H1 (cell line): ENCODE results near the gene P2RX5. TPM values are rescaled to one million over a fixed set of nuclear protein-coding genes. Genes with fewer than 3 reads are reported as not detected.
A peak's percentile ranks its signal among the peaks of the same experiment; 100 is the strongest.

ENCODE experiments used
- ASH2L ChIP-seq: fragments of 200-600, 300-600 bp; sonication (generic); IDR thresholded peaks from one replicate; pipeline ENCODE4 v1.7.1; 2017; ENCODE audit warnings: low read length
- ATF2 ChIP-seq: IDR thresholded peaks from 2 replicates; pipeline ENCODE4 v1.6.1; 2012; ENCODE audit warnings: low read length, inconsistent platforms
- BACH1 ChIP-seq: IDR thresholded peaks from 2 replicates; pipeline ENCODE4 v1.6.1; 2012; ENCODE audit warnings: low read length, improper control_type of control experiment
- CBX5 ChIP-seq: fragments of 300-800, 300-1000 bp; sonication (generic); IDR thresholded peaks from 2 replicates; pipeline ENCODE4 v1.7.1; 2016; ENCODE audit warnings: antibody characterized with exemption, low read length, low read depth
- CEBPB ChIP-seq: IDR thresholded peaks from 2 replicates; pipeline ENCODE4 v1.6.1; 2012; ENCODE audit warnings: low read depth, low read length
- CHD1 ChIP-seq: IDR thresholded peaks from 2 replicates; pipeline ENCODE4 v1.6.1; 2012; ENCODE audit warnings: low read depth, low read length, improper control_type of control experiment
- CHD2 ChIP-seq: IDR thresholded peaks from 2 replicates; pipeline ENCODE4 v1.6.1; 2012; ENCODE audit warnings: low read length, improper control_type of control experiment
- CTBP2 ChIP-seq: IDR thresholded peaks from 2 replicates; pipeline ENCODE4 v1.7.0; 2011; ENCODE audit warnings: borderline replicate concordance, mild to moderate bottlenecking, moderate library complexity, mixed read lengths, low read length; ENCODE audit not compliant: insufficient read depth, insufficient read length
- FOSL1 ChIP-seq: IDR thresholded peaks from 2 replicates; pipeline ENCODE4 v1.6.1; 2011; ENCODE audit warnings: mild to moderate bottlenecking, low read depth, low read length, moderate library complexity; ENCODE audit not compliant: insufficient read depth
- GABPA ChIP-seq: IDR thresholded peaks from 2 replicates; pipeline ENCODE4 v1.6.1; 2011; ENCODE audit warnings: mild to moderate bottlenecking, low read length, moderate library complexity, borderline replicate concordance; ENCODE audit not compliant: insufficient read depth
- HDAC6 ChIP-seq: IDR thresholded peaks from one replicate; pipeline ENCODE4 v1.7.1; 2012; ENCODE audit warnings: low read depth, mild to moderate bottlenecking, inconsistent platforms, low read length, moderate library complexity
- JUND ChIP-seq: IDR thresholded peaks from 2 replicates; pipeline ENCODE4 v1.6.1; 2011; ENCODE audit warnings: mild to moderate bottlenecking, improper control_type of control experiment, low read length
- KDM4A ChIP-seq: IDR thresholded peaks from one replicate; pipeline ENCODE4 v1.7.1; 2012; ENCODE audit warnings: low read depth, mild to moderate bottlenecking, moderate library complexity, low read length, inconsistent platforms; ENCODE audit not compliant: severe bottlenecking
- PHF8 ChIP-seq: fragments of 200-600 bp; sonication (generic); conservative IDR thresholded peaks from 2 replicates; pipeline ENCODE4 v1.7.1; 2012; ENCODE audit warnings: low read depth, mild to moderate bottlenecking, inconsistent platforms, low read length, moderate library complexity
- POLR2A ChIP-seq, 2 experiments: IDR thresholded peaks; 1 replicate in 1 of 2; 2 replicates in 1 of 2; pipeline ENCODE4 v1.6.1; 2011; ENCODE audit warnings: low read depth in 2 of 2, low read length in 2 of 2, mild to moderate bottlenecking in 2 of 2; ENCODE audit errors: control extremely low read depth in 1 of 2
- POLR2AphosphoS5 ChIP-seq: IDR thresholded peaks from 2 replicates; pipeline ENCODE4 v1.6.1; 2011; ENCODE audit warnings: low read depth, low read length
- RAD21 ChIP-seq, 2 experiments: IDR thresholded peaks in 1 of 2; conservative IDR thresholded peaks in 1 of 2; 2 replicates each; pipeline ENCODE4 v1.6.1; 2011; ENCODE audit warnings: low read depth in 2 of 2, low read length in 2 of 2, improper control_type of control experiment in 1 of 2, inconsistent platforms in 1 of 2, mild to moderate bottlenecking in 1 of 2, moderate library complexity in 1 of 2
- RBBP5 ChIP-seq: IDR thresholded peaks from 2 replicates; pipeline ENCODE4 v1.7.1; 2012; ENCODE audit warnings: low read depth, mild to moderate bottlenecking, inconsistent platforms, low read length, moderate library complexity, borderline replicate concordance
- SIRT6 ChIP-seq: IDR thresholded peaks from one replicate; pipeline ENCODE4 v1.7.1; 2012; ENCODE audit warnings: low read length, inconsistent platforms
- SP1 ChIP-seq: IDR thresholded peaks from 2 replicates; pipeline ENCODE4 v1.6.1; 2011; ENCODE audit warnings: low read depth, low read length
- SP2 ChIP-seq: IDR thresholded peaks from 2 replicates; pipeline ENCODE4 v1.6.1; 2012; ENCODE audit warnings: mild to moderate bottlenecking, low read length, inconsistent platforms
- SP4 ChIP-seq: IDR thresholded peaks from 2 replicates; pipeline ENCODE4 v1.6.1; 2012; ENCODE audit warnings: low read length, inconsistent platforms
- SUZ12 ChIP-seq: fragments of 200-600 bp; sonication (generic); IDR thresholded peaks from 2 replicates; pipeline ENCODE4 v1.6.1; 2012; ENCODE audit warnings: mild to moderate bottlenecking, inconsistent platforms, low read length, moderate library complexity, mixed read lengths
- TEAD4 ChIP-seq: IDR thresholded peaks from 2 replicates; pipeline ENCODE4 v1.6.1; 2012; ENCODE audit warnings: low read depth, low read length, inconsistent platforms, mixed read lengths
- polyA plus RNA-seq, 7 experiments: library from polyadenylated mRNA; depleted of rRNA in 3 of 7; stranded (reverse) in 5 of 7; unstranded in 2 of 7; fragments of >200 nt in 5 of 7; fragments of 200-250 nt in 2 of 7; gene quantifications; 1 replicate in 5 of 7; 2 replicates in 1 of 7; 4 replicates in 1 of 7; pipeline versions ENCODE4 v1.2.1 to v1.2.3, GENCODE V29; 2011 to 2013; ENCODE audit warnings: missing spikeins in 2 of 7, mixed read lengths in 2 of 7
- total RNA-seq: library from RNA; stranded (reverse); fragmentation: NEBNext Ultra II Directional; extraction: Animal tissue kit (Norgen Biotek cat#: 25700); gene quantifications from 2 replicates; pipeline ENCODE4 v1.2.1, GENCODE V29; 2021

P2RX5 gene
- total and polyA plus RNA-seq, 2 of the 8 experiments (the other 6 are each of a cell fraction or from before 2014, with no cell fraction given) = 12.0 to 15.6 TPM

GRCh38 chr17:3636154-3636907 lies 59.6 kb downstream of the P2RX5 start, which contains the start of the genes CTNS and SHPK (continued):
- TF ChIP-seq CTBP2 = no peak
- TF ChIP-seq POLR2A (IDR thresholded peaks at IDR 0.05; ENCODE audit: control extremely low read depth in 1 of 2, low read depth in 2 of 2, low read length in 2 of 2) = peak; percentile 55 to 66
- TF ChIP-seq SUZ12 = no peak
- TF ChIP-seq SP2 = peak; percentile 16; the same call in 1 of the 2 replicates
- TF ChIP-seq BACH1 = no peak
- no peak for TF ChIP-seq HDAC6
- peak; percentile 38 for TF ChIP-seq SP1
- peak; percentile 98 for TF ChIP-seq SP4
- peak; percentile 27 for TF ChIP-seq ASH2L
- TF ChIP-seq PHF8 = peak; percentile 77; the same call in 1 of the 2 replicates
- no peak for TF ChIP-seq RBBP5
- TF ChIP-seq SIRT6 = no peak
- no peak for TF ChIP-seq CBX5
- TF ChIP-seq GABPA = peak; percentile 27; the same call in 1 of the 2 replicates
- peak; percentile 80; the same call in 1 of the 2 replicates for TF ChIP-seq POLR2AphosphoS5
- TF ChIP-seq JUND = no peak
- peak; percentile 97 for TF ChIP-seq KDM4A
- TF ChIP-seq FOSL1 = no peak
- no peak; a peak in 1 of 4 replicates for TF ChIP-seq RAD21 (IDR thresholded peaks at IDR 0.05 in 1 of 2, conservative IDR thresholded peaks at IDR 0.05 in 1 of 2; ENCODE audit: low read depth in 2 of 2, low read length in 2 of 2)
- peak; percentile 82 for TF ChIP-seq TEAD4
- no peak for TF ChIP-seq CHD1
- TF ChIP-seq CHD2 = no peak
- no peak for TF ChIP-seq ATF2
- no peak for TF ChIP-seq CEBPB
